ENCODE results near the gene STAM2.

- TF ChIP-seq CTCF (IDR thresholded peaks at IDR 0.05) (no peak), POLR2A (IDR thresholded peaks at IDR 0.05) (no peak)
Observed at GRCh38 chr2:152120430-152120829, 55.1 kb downstream of the STAM2 start.
